Measurements from ENCODE around the gene MST1R. TPM values are rescaled to one million over a fixed set of nuclear protein-coding genes. Genes with fewer than 3 reads are reported as not detected.
"Not testable (repeated sequence)": the region's sequence is repeated elsewhere in the genome, so short reads cannot be mapped to it uniquely, and the experiment has no call there.

The MST1R gene
- total RNA-seq, 1 donor: 0.72 TPM

DNA sequence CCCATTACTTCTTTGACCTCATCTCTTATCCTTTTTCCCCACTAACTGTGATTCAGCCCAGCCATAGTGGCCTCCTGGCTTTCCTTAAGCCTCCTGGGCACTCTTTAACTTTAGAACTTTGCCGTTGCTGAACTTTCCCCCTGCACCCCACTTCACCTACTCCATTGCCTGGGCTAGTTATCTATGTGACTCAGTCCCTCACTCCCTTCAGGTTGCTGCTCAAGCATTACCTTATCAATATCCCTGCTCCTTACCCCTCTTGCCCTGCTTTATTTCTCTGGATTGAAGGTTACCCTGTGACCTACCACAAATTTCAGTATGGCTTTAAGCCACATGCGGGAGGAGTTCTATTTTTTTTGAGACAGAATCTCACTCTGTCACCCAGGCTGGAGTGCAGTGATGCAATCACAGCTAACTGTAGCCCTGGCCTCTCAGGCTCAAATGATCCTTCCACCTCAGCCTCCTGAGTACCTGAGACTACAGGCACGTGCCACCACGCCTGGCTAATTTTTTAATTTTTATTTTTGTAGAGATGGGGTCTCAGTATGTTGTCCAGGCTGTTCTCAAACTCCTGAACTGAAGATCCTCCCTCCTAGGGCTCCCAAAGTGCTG, 22.6 kb upstream of the MST1R start:
- Histone ChIP-seq H3K27me3 (ENCODE audit: insufficient read depth, low read length) (no peaks in the 10 kb centered on the region), H4K20me1 (ENCODE audit: insufficient read depth, low read length) (no peaks in the 10 kb centered on the region), H3K4me3 (ENCODE audit: insufficient read depth, low read length) (no peak overlapping the region), H3K4me1 (ENCODE audit: insufficient read depth, low read length) (peaks cover 26% of the 10 kb centered on the region), H3K36me3 (ENCODE audit: insufficient read depth, low read length) (no peaks in the 10 kb centered on the region), H3K79me2 (ENCODE audit: insufficient read depth, low read length) (peaks cover 20% of the 10 kb centered on the region), H3K27ac (ENCODE audit: low read depth, low read length) (no peak overlapping the region), H3K4me2 (ENCODE audit: insufficient read depth, low read length) (no peak overlapping the region), H3K9me3 (ENCODE audit: low read depth, low read length) (no peaks in the 10 kb centered on the region), H2AFZ (ENCODE audit: low read length) (no peak overlapping the region)
- TF ChIP-seq, protein P1, sequence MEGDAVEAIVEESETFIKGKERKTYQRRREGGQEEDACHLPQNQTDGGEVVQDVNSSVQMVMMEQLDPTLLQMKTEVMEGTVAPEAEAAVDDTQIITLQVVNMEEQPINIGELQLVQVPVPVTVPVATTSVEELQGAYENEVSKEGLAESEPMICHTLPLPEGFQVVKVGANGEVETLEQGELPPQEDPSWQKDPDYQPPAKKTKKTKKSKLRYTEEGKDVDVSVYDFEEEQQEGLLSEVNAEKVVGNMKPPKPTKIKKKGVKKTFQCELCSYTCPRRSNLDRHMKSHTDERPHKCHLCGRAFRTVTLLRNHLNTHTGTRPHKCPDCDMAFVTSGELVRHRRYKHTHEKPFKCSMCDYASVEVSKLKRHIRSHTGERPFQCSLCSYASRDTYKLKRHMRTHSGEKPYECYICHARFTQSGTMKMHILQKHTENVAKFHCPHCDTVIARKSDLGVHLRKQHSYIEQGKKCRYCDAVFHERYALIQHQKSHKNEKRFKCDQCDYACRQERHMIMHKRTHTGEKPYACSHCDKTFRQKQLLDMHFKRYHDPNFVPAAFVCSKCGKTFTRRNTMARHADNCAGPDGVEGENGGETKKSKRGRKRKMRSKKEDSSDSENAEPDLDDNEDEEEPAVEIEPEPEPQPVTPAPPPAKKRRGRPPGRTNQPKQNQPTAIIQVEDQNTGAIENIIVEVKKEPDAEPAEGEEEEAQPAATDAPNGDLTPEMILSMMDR (IDR thresholded peaks at IDR 0.05; ENCODE audit: extremely low read depth, low read depth, low read length): no peak
- no peak for DNase-seq (ENCODE audit: insufficient read length, low spot score, missing footprints)

DNA sequence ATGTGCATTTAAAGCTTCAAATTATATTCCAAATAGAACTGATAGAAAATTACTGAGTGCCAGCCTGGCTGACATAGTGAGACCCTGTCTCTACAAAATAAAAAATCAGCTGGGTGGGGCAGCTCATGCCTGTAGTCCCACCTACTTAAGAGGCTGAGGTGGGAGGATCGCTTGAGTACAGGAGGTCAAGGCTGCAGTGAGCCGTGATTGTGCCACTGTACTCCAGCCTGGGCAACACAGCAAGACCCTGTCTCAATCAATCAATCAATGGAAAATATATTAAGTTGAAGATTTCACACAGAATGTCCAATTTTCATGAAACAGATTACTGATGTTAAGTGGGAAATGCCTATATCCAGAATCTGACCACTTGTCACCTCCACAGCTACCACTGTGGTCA, 21.8 kb upstream of the MST1R start:
- no peak overlapping the region for H3K4me2 ChIP-seq (ENCODE audit: insufficient read depth, low read length)
- no peaks in the 10 kb centered on the region for H4K20me1 ChIP-seq (ENCODE audit: insufficient read depth, low read length)
- H3K36me3 ChIP-seq (ENCODE audit: insufficient read depth, low read length): no peaks in the 10 kb centered on the region
- H3K4me1 ChIP-seq (ENCODE audit: insufficient read depth, low read length): peaks cover 24% of the 10 kb centered on the region
- DNase-seq (ENCODE audit: insufficient read length, low spot score, missing footprints): no peak
- H3K9me3 ChIP-seq (ENCODE audit: low read depth, low read length): no peaks in the 10 kb centered on the region
- H3K4me3 ChIP-seq (ENCODE audit: insufficient read depth, low read length): no peak overlapping the region
- H3K79me2 ChIP-seq (ENCODE audit: insufficient read depth, low read length): peaks cover 20% of the 10 kb centered on the region
- no peak overlapping the region for H3K27ac ChIP-seq (ENCODE audit: low read depth, low read length)
- TF ChIP-seq, protein P1 (IDR thresholded peaks at IDR 0.05; ENCODE audit: extremely low read depth, low read depth, low read length): no peak
- no peak overlapping the region for H2AFZ ChIP-seq (ENCODE audit: low read length)
- no peaks in the 10 kb centered on the region for H3K27me3 ChIP-seq (ENCODE audit: insufficient read depth, low read length)

DNA sequence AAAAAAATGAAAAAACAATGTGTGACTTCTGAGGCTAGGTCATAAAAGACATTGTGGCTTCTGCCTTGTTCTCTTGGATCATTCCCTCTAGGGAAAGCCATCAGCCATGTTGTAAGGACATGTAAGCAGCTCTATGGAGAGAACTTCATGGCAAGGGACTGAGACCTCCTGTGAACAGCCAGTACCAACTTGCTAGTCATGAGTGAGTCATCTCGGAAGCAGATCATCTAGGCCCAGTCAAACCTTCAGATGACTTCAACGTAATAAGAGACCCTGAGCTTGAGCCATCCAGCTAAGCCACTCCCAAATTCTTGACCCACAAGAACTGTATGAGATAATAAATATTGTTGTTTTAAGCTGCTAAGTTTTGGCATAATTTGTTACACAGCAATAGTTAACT, 21.0 kb upstream of the MST1R start:
- H3K4me2 ChIP-seq (ENCODE audit: insufficient read depth, low read length): no peak overlapping the region
- no peaks in the 10 kb centered on the region for H4K20me1 ChIP-seq (ENCODE audit: insufficient read depth, low read length)
- no peak overlapping the region for H2AFZ ChIP-seq (ENCODE audit: low read length)
- TF ChIP-seq, protein P1 (IDR thresholded peaks at IDR 0.05; ENCODE audit: extremely low read depth, low read depth, low read length): no peak
- peak overlapping the region; percentile 1 for H3K27ac ChIP-seq (ENCODE audit: low read depth, low read length)
- peak; percentile 83 for DNase-seq (ENCODE audit: insufficient read length, low spot score, missing footprints)
- no peaks in the 10 kb centered on the region for H3K36me3 ChIP-seq (ENCODE audit: insufficient read depth, low read length)
- peaks cover 20% of the 10 kb centered on the region for H3K79me2 ChIP-seq (ENCODE audit: insufficient read depth, low read length)
- no peak overlapping the region for H3K4me3 ChIP-seq (ENCODE audit: insufficient read depth, low read length)
- no peaks in the 10 kb centered on the region for H3K27me3 ChIP-seq (ENCODE audit: insufficient read depth, low read length)
- peaks cover 16% of the 10 kb centered on the region for H3K4me1 ChIP-seq (ENCODE audit: insufficient read depth, low read length)
- H3K9me3 ChIP-seq (ENCODE audit: low read depth, low read length): no peaks in the 10 kb centered on the region

DNA sequence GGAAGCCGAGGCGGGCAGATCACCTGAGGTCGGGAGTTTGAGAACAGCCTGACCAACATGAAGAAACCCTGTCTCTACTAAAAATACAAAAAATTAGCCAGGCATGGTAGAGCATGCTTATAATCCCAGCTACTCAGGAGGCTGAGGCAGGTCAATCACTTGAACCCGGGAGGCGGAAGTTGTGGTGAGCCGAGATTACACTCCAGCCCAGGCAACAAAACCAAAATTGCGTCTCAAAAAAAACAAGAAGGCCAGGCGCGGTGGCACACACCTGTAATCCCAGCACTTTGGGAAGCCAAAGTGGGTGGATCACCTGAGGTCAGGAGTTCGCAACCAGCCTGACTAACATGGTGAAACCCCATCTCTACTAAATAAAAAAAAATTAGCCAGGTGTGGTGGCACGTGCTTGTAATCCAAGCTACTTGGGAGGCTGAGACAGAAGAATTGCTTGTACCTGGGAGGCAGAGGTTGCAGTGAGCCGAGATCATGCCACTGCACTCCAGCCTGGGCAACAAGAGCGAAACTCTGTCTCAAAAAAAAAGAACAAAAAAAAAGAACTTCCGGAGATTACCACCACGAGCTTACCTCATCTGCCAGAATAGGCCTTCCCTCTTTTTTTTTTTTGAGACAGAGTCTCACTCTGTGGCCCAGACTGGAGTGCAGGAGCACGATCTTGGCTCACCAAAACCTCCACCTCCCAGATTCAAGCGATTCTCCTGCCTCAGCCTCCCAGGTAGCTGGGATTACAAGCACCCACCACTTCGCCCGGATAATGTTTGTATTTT, 14.3 kb upstream of the MST1R start:
- not testable (repeated sequence) for H3K27ac ChIP-seq (ENCODE audit: low read depth, low read length); H3K4me3 ChIP-seq (ENCODE audit: insufficient read depth, low read length); H2AFZ ChIP-seq (ENCODE audit: low read length); H3K79me2 ChIP-seq (ENCODE audit: insufficient read depth, low read length); H3K9me3 ChIP-seq (ENCODE audit: low read depth, low read length); H3K4me2 ChIP-seq (ENCODE audit: insufficient read depth, low read length); H4K20me1 ChIP-seq (ENCODE audit: insufficient read depth, low read length); H3K4me1 ChIP-seq (ENCODE audit: insufficient read depth, low read length); H3K36me3 ChIP-seq (ENCODE audit: insufficient read depth, low read length); DNase-seq (ENCODE audit: insufficient read length, low spot score, missing footprints); H3K27me3 ChIP-seq (ENCODE audit: insufficient read depth, low read length)

Data from osteoblast (primary cell).